NCI-H1417 (cell line): ENCODE results near the gene LMOD3.

Experiments used
- DNase-seq, 3 experiments: peaks; one replicate each; lab custom pipeline; 2025; lab: John Stamatoyannopoulos, UW

The LMOD3 gene

GRCh38 chr3:69091389-69092029 is 30.9 kb downstream of the LMOD3 start:
- no peak for DNase-seq

GRCh38 chr3:69090021-69090420 is 32.4 kb downstream of the LMOD3 start:
- DNase-seq = no peak

GRCh38 chr3:69088063-69088462 is 34.3 kb downstream of the LMOD3 start:
- no peak for DNase-seq

- no peak for DNase-seq
Measured at GRCh38 chr3:69087030-69087791, 35.2 kb downstream of the LMOD3 start.

GRCh38 chr3:69085833-69086722 is 36.3 kb downstream of the LMOD3 start:
- peak; percentile 3 to 62 (median 26) for DNase-seq

- DNase-seq = peak in 2 of 3 experiments; percentile 4 to 26
Measured at GRCh38 chr3:69085168-69085832, 37.1 kb downstream of the LMOD3 start.

- DNase-seq = peak; percentile 73 to 81 (median 79)
Measured at GRCh38 chr3:69084326-69085167, 37.8 kb downstream of the LMOD3 start, which contains the start of gene ARL6IP5. TSS of gene ARL6IP5 (plus strand) at chr3:69084937. CDS start at chr3:69085048, 111 bp downstream.

- no peak for DNase-seq
Measured at GRCh38 chr3:69082805-69083204, 39.6 kb downstream of the LMOD3 start.

- DNase-seq = no peak
Measured at GRCh38 chr3:69082361-69082760, 40.0 kb downstream of the LMOD3 start.

- DNase-seq = no peak
Measured at GRCh38 chr3:69081583-69082262, 40.7 kb downstream of the LMOD3 start.

- peak; percentile 73 to 87 (median 76) for DNase-seq
Measured at GRCh38 chr3:69080233-69080920, 42.0 kb downstream of the LMOD3 start, which contains the start of gene UBA3. TSS of gene UBA3 (minus strand) at chr3:69080365. CDS start at chr3:69080353, 12 bp downstream.

GRCh38 chr3:69079269-69080159 is 42.9 kb downstream of the LMOD3 start:
- peak in 2 of 3 experiments; percentile 42 for DNase-seq

- DNase-seq = no peak
Measured at GRCh38 chr3:69072928-69073327, 49.5 kb downstream of the LMOD3 start.

GRCh38 chr3:69066121-69066520 is 56.3 kb downstream of the LMOD3 start:
- no peak for DNase-seq

- no peak for DNase-seq
Measured at GRCh38 chr3:69065318-69065964, 57.0 kb downstream of the LMOD3 start.

GRCh38 chr3:69063636-69064035 is 58.8 kb downstream of the LMOD3 start:
- no peak for DNase-seq

- no peak for DNase-seq
Measured at GRCh38 chr3:69059688-69060087, 62.7 kb downstream of the LMOD3 start.

- DNase-seq = no peak
Measured at GRCh38 chr3:69058947-69059224, 63.5 kb downstream of the LMOD3 start.
